Left lobe of liver (tissue), 2 donors: ENCODE measurements around the gene RUSF1. TPM values are rescaled to one million over a fixed set of nuclear protein-coding genes. Genes with fewer than 3 reads are reported as not detected.
A peak's percentile ranks its signal among the peaks of the same experiment; 100 is the strongest.
"Not testable (repeated sequence)": the region's sequence is repeated elsewhere in the genome, so short reads cannot be mapped to it uniquely, and the experiment has no call there.

ENCODE experiments used
- ATAC-seq: fragments of 200-7000 bp; cut with Tn5 transposase; one replicate; pipeline ENCODE4 v1.9.1; 2020; ENCODE audit warnings: mild to moderate bottlenecking, moderate library complexity
- DNase-seq: peaks from one replicate; pipeline ENCODE4 v3.0.0-alpha.2; 2020; ENCODE audit warnings: low spot score
- total RNA-seq: library from RNA; stranded (reverse); gene quantifications from one replicate; pipeline ENCODE4 v1.2.1, GENCODE V29; 2021
- donor health status: DM: no; HTN: no; CAD: no; lungs with moderate emphysema.
- donor health status: DM: no; HTN: yes; CAD: no.

RUSF1 gene
- total RNA-seq, result 63.1 TPM

DNA sequence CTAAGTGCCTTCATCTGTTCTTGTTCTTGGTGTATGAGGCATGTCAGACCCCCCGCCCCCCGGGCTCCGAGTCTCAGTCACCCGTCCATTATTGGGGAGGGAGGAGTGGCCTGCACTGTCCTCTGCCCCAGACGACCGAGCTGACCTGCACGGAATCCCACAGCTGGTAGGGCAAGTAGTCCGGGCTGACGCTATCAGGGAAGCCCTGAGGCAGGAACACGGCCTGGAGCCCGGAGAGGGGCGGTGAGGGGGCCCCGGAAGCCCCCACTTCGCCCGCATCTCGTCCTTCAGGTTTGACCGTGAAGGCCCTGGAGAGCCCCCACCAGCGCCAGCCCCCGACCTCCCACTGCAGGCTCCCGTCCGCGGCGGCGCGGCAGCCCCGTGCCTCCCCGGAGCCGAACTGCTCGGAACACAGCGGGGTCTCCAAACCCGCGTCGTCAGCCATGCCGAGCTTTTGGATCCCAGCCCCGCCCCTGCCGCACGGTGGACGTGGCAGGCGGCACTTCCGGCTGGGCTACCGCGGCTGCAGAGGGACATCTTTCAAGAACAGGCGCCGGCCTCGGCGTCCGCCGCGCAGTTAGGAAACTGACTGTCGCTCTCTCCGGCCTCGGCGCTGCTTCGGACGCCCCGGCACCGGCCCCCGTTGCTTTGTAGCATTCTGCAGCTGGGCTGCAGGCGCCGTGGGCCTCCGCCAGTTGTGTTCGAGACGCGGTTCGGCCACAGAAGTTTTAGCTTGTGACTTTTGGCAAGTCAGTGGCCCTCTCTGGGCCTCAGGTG, at the start of gene RUSF1:
Gene RUSF1 (minus strand): TSS at position 463 of the 777 bp plus-strand sequence. CDS start 18 bp downstream, at position 445.
- peak; percentile 94 for DNase-seq
- ATAC-seq, result peak; percentile 98

DNA sequence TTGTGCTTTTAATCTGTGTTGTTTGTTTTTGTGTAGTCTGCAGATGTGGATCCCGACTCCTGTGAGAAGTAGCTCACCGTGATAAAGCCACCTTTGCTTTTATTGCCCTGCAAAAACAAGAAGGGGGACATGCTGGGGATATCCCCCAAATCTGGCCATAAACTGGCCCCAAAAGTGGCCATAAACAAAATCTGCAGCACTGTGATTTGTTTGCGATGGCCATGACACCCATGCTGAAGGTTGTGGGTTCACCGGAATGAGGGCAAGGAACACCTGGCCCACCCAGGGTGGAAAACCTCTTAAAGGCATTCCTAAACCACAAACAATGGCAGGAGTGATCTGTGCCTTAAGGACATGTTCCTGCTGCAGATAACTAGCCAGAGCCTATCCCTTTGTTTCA, 34.6 kb upstream of the RUSF1 start:
- no peak for DNase-seq
- ATAC-seq, result no peak

DNA sequence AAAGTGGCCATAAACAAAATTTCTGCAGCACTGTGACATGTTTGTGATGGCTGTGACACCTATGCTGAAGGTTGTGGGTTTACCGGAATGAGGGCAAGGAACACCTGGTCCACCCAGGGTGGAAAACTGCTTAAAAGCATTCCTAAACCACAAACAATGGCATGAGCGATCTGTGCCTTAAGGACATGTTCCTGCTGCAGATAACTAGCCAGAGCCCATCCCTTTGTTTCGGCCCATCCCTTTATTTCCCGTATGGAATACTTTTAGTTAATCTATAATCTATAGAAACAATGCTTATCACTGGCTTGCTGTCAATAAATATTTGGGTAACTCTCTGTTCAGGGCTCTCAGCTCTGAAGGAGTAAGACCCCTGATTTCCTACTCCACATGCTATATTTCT, 31.6 kb upstream of the RUSF1 start:
- DNase-seq, ATAC-seq: not testable (repeated sequence)

DNA sequence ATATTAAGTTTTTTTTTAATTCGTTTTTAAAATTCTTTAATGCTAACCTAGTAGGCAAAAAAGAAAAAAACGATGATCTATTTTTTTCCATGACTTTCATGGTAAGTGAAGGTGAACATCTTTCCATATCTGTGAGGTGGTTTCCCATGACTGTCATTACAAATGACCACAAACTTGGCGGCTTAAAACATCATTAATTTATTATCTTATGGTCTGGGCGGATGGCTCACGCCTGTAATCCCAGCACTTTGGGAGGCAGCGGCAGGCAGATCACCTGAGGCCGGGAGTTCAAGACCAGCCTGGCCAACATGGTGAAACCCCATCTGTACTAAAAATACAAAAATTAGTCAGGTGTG, 30.0 kb upstream of the RUSF1 start:
- DNase-seq, ATAC-seq: not testable (repeated sequence)

DNA sequence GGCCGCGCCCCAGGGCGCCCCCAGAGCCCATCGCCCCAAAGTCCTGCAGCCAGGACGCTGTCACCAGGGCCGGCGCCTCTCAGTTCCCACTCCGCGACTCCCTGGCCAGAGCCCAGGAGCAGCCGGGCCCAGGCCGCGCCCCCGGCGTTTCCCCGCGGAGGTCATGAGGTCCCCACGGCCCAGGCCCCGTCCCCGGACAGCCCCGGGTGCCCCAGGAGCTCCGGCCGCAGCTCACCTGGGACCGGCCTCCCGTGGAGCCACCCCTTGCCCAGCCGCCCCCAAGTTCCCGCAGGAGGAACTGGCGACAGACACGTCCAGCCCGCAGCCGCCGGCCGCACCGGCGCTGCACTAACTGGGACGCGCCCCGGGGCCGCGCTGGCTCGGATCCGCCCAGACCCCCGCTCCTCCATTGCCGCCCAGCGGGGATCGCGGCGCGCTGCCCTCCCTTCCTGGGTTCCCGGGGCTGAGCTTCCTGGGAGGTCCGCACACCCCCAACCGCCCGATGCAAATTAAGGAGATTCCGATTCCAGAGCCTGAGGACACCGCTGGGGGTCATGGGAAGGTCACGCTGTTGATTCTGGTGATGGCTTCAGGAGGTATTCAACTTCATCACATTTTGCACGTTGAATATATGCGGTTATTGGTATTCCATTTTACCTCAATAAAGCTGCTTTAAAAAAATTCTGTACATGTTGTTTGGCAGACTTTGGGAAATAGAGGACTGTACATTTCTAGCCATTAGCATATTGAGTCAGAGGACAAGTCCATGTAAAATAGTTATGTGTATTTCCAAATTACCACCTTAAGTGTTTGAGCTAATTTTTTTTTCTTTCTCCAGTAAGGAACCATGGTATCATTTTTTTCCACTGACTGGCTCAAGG, 29.4 kb upstream of the RUSF1 start:
- DNase-seq (no peak), ATAC-seq (no peak)

DNA sequence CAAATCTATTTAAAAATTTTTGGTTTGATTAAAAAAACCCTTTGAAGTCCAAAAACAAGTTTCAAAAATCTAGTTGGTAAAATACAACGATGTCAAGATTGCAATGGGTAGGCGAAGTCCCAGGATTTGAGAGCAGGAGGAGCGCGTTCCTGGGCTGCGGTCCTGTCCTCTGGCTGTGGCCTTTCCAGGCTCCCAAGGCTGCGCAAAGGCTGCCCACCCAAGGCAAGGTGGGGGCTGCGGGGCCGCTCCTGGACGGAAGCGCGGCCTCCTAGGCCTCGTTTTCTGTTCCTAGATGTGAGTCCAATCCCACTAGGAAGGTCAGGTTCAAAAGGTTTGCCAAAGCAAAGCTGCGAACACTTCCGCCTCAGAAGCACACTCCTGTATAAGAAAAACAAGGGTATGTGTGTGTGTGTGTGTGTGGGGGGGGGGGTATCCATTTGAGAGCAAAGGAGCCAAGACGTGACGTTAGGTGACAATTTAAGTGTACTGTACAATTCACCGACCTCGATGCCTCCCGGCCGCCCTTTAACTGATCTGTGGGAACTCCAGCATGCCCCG, 28.7 kb upstream of the RUSF1 start:
- ATAC-seq (no peak), DNase-seq (no peak)

DNA sequence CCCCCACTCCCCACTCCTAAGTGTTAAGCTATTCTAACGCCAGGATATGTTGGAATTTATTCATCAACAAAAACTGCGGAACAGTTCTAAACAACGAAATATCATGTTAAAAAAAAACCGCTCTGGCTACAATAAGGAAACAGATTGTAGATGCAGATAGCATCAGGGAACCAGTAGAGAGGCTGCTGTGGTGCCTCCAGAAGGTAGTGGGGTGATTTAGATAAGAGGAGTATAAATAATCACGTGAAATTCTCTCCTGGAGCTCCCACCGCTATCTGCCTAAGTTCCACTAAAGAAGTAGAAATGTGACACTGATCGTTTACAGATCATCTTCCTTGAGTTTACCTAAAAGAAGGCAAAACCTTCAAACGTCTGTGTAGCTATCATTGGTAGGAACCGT, 27.5 kb upstream of the RUSF1 start:
- DNase-seq (no peak), ATAC-seq (no peak)

DNA sequence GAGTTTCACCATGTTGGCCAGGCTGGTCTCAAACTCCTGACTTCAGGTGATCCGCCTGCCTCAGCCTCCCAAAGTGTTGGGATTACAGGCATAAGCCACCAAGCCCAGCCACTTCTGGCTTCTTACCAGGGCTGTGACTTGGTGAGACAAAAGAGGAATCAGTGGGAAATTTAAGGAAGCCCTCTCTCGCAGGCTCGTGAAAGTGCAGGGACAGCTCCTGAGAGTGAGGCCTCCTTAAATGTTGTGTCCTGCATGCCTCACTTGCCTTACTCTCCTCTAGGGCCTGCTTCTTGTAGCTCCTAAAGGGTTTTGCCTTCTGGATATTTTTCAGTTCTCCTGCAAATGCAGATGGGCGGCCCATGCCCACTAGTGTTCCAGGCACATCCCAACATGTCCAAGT, 24.7 kb upstream of the RUSF1 start:
- DNase-seq (no peak), ATAC-seq (no peak)

DNA sequence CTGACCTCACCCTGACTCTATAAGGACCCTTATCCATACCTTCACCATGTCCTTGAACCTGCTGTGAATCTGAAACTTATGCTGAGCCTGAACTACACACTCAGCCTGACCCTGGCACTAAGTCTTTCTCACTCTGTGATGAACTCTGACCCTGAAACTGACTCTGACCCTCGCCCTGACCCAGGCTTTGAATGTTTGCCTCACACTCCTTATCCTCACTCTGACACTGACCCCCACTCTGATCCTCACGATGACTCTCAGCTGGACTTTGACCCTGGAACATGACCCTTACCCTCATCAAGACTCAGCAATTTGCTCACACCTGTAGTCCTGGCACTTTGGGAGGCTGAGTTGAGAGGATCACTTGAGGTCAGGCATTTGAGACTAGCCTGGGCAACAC, 23.9 kb upstream of the RUSF1 start:
- ATAC-seq (no peak), DNase-seq (no peak)

DNA sequence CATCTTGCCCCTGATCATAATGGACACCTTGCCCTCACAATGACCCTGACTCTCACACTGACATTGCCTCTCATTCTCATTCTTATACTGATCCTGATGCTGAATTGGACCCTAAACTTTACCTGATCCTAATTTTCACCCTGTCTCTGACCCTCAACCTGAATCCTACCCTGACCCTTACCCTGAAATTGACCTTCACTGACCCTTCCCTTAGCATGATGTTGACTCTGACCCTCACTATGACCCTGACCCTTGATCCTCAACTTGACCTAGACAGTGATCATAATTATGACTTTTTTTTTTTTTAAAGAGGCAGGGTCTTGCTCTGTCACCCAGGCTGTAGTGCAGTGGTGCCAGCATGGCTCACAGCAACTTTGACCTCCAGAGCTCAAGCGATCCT, 22.9 kb upstream of the RUSF1 start:
- DNase-seq (no peak), ATAC-seq (no peak)

DNA sequence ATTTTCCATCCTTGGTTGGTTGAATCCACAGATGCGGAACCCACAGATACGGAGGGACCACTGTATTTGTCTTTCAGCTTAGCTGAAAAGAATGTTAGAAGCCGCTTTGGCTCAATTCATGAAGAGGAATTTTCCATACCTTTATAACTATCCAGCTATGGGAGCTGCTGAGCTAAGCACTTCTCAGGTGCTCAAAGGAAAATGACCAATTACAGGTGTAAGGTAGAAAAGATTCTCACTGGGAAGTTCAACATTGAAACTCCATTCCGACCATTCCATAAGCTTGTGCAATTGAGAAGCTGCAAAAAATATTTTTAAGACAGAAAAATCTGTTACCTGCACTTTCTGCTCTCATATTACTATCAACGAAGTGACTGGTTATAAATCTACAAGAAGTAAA, 22.2 kb upstream of the RUSF1 start:
- ATAC-seq, result no peak

DNA sequence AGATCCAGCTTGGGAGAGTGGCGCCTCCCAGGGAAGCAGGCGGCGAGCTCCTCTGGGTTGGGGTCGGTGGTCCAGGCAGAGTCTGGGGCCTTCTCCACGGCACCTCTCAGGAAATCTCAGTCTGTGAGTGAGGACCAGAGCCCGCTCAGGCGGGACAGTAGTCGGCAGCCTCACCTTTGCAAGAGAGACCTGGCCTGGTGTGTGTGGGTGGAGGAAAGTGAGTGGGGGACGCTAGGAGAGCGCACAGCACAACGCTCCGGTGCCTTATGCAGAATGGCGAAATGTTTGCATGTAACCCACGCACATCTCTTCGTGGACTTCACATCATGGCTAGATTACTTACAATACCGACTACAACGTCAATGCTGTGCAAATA, 21.7 kb upstream of the RUSF1 start:
- DNase-seq, result no peak
- no peak for ATAC-seq

More for the DNA sequence above, 22.2 kb upstream of the RUSF1 start:
- no peak for DNase-seq

DNA sequence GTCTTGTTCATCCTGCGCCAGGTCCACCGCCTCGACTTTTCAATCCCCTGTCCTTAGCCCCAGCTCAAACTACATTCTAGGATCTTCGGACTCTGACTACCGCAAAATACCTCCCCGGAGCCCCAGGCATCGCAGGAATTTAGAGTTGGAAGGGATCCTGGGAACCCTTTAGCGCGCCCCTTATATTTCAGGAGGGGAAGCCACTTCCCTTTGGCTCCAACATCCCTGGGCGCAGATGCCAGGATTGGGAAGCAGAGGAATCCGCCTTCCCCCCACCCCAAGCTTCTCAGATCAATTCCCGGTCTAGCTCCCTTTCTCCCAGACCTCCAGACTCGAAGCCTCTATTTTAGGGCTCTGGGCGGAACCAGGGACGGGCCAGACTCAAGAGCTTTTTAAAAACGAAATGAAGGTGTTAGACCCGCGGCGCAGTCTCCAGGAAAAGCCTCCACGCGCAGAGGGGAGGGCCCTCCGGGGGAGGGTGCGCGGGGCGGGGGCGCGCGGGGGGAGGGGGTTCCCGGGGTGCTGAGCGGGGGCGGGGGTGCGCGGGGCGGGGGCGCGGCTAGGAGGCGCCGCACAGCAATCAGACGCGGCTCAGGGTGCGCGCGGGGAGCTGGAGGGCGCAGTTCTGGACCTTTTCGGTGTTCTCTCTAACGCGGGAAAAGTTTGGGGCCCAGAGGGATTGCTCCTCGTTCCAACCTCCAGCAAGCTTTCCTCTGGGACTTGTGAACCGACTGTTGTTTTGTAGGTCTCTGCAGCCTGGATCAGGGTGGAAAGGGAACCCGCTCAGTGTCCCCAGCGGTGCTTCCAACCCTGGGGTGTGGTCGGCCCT, 21.1 kb upstream of the RUSF1 start:
- no peak for ATAC-seq
- no peak for DNase-seq

DNA sequence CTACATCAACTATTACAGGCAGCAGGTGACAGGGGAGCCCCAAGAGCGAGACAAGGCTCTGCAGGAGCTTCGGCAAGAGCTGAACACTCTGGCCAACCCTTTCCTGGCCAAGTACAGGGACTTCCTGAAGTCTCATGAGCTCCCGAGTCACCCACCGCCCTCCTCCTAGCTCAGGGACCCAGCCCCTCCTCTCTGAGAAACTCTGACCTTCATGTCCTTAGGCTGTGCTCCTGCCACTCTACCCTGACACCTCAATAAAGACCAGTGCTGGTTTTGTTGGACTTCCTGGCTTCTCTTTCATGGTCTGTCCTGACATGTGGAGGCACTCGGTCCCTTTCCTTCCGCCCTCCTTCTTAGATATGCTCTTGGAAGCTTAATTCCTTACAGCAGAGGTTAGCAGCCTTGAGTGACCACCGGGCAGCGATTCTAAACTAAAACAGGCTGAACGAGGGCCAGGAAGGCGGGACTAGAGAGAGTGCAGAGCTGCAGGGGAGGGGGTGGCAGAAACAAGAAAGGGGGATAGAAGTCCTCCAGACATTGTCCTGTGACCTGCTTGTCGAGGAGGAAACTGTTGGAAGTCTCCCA, 20.4 kb upstream of the RUSF1 start:
- ATAC-seq (no peak), DNase-seq (no peak)

DNA sequence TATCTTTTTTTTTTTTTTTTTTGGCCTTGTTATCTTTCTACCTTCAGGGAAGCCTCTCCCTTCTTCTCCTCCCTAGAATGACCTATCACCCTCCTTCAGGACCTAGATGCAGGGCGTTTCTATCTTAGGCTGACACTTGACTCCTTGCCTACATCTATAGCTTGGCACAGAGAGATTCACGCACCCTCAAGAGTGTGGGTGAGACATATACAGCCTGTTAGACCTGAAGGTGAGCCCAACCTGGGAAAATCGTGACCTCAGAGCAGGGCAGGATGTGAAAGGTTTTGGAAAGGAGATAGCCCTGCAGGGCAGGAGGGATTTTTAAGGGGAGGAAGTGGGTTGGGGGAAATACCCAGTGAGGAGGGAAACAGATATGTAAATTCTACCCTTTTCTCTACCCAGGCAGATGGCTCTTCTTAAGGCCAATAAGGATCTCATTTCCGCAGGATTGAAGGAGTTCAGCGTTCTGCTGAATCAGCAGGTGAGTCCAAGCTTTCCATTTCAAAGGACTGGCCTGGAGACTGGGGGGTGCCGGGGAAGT, 19.6 kb upstream of the RUSF1 start, which contains the start of gene AHSP:
Gene AHSP (plus strand): TSS at position 167 of the 541 bp plus-strand sequence. CDS start 240 bp downstream, at position 407.
- DNase-seq (no peak), ATAC-seq (no peak)

DNA sequence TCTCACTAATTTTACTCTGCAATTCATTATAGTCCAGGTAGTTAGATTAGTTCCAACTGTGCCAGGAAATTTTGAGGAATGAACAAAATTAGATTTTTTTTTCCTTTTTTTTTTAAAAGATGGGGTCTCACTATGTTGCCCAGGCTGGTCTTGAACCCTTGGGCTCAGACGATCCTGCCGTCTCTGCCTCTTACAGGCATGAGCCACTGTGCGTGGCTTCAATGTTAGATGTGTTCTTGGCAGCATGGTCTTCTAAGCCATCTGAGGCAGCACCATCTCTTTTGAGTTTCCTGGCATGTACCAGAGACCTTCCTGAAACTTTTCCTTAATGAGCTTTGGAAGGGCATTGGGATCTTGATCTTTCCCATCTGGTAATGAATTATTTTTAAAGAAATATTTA, 16.9 kb upstream of the RUSF1 start:
- no peak for DNase-seq
- no peak for ATAC-seq

DNA sequence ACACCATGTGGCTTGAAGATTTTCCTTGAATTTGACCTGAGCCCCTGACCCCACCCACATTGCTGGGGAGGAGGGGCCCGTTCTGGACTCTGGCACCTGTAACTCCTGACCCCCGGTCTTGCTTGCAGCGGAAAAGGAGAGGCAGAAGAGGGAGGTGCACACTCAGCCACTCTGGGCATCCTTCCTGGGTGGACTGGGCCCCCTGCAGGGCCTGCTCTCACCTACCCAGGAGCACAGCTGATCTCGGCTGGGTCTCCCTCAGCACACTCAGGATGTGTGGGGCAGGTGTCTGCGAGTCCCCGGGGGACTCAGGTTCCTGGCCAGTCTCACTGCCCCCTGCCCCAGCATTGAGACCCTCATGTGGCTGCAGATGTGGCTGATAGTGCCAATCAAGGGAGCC, 15.6 kb upstream of the RUSF1 start:
- not testable (repeated sequence) for ATAC-seq, DNase-seq

DNA sequence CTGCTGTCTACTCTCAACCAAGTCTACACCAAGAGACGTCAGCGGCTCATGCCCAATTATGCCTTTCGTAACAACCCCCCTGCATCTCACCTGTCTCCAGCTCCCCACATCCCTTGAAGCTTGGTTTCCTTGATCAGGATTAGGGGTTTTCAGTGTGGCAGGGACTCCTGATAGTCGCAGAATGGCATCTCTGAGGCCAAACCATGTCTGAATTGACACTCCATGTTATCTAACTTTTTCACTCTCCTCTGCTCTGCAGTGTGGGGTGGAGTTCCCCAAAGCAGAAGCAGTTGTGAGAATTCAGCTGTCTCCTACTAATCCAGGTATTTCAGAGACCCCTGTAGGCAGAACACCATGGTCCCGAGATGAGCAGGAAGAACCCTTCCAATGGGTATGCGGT, 13.9 kb upstream of the RUSF1 start:
- no peak for DNase-seq
- no peak for ATAC-seq

DNA sequence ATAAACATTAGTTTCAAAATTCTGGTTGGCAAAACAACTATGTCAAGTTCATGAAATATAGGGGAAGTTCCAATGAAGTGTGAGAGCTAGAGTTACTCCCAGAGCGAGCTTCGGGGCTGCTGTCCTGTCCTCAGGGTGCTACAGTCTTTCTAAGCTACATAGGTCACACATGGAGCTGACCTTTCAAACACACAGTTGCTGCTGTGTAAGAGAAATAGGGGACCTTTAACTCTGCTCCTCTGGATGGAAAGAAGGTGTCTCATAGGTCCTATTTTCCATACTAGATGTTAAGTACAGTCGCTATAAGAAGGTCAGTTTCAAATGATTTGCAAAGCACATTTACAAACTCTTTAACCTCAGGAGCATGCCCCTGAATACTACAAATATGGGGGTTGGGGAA, 13.2 kb upstream of the RUSF1 start:
- DNase-seq (no peak), ATAC-seq (no peak)

DNA sequence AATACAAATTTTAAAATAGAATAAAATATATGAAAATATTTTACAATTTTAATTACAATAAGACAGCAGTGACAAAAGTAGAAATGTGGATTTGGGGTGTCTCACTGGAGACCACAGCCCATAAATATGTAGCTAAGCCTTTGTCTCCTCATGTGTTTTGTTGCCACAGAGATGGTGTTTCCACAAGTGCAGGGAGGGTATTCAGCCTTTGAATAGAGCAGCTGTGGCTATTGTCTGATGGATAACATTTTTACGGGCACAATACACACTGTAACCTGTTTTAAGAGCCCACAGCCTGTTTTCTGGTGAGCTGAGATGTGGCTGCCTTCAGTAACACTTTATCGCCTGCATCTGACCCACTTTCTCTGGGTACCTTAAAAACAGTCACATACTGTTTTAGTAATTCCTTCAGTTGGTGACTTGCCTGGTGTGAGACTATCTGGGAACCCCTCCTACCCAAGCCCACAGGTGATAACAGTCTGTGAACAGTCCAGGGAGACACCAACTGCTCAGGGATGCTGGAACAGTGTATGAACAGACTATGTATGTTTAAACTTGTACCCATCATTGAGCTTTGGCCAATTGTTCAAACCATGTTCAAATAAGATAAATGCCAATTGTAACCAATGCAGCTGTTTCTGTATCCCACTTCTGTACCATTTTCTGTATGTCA, 11.7 kb upstream of the RUSF1 start:
- DNase-seq, result no peak

More for the DNA sequence above, 11.7 kb upstream of the RUSF1 start:
- no peak for ATAC-seq
